HL-60 (cell line): ENCODE measurements around the gene DHX32.

Source experiments
- DNase-seq, 2 experiments: peaks; one replicate each; pipeline ENCODE4 v3.0.0-alpha.2; 2010 to 2020; ENCODE audit warnings: low read depth in 1 of 2, low spot score in 1 of 2
- H3K27ac ChIP-seq: fragments of 250-450 bp; sonication (Bioruptor Pico); replicated peaks from 2 replicates; pipeline ENCODE4 v1.5.1; 2020; ENCODE audit warnings: mild to moderate bottlenecking, moderate library complexity
- H3K27me3 ChIP-seq: fragments of 250-450 bp; sonication (Bioruptor Pico); 2 replicates; pipeline ENCODE4 v1.5.1; 2021; ENCODE audit warnings: mild to moderate bottlenecking, moderate library complexity; ENCODE audit not compliant: insufficient read depth, poor library complexity, severe bottlenecking
- H3K4me3 ChIP-seq: replicated peaks from 2 replicates; pipeline ENCODE4 v1.5.1; 2011; ENCODE audit warnings: mild to moderate bottlenecking, control low read depth, low read length; ENCODE audit not compliant: insufficient read depth
- CTCF ChIP-seq: IDR thresholded peaks from one replicate; pipeline ENCODE4 v1.5.1; 2011; ENCODE audit warnings: low read length, control low read depth, inconsistent platforms; ENCODE audit not compliant: insufficient read depth
- GABPA ChIP-seq: IDR thresholded peaks from 2 replicates; pipeline ENCODE4 v1.6.1; 2012; ENCODE audit warnings: low read depth
- POLR2AphosphoS5 ChIP-seq: IDR thresholded peaks from 2 replicates; pipeline ENCODE4 v1.6.1; 2012; ENCODE audit warnings: low read depth
- REST ChIP-seq: IDR thresholded peaks from 2 replicates; pipeline ENCODE4 v1.6.1; 2012; ENCODE audit warnings: low read depth; ENCODE audit not compliant: insufficient replicate concordance
- SPI1 ChIP-seq: IDR thresholded peaks from 2 replicates; pipeline ENCODE4 v1.6.1; 2012; ENCODE audit warnings: low read depth, mild to moderate bottlenecking, borderline replicate concordance

Gene DHX32

DNA sequence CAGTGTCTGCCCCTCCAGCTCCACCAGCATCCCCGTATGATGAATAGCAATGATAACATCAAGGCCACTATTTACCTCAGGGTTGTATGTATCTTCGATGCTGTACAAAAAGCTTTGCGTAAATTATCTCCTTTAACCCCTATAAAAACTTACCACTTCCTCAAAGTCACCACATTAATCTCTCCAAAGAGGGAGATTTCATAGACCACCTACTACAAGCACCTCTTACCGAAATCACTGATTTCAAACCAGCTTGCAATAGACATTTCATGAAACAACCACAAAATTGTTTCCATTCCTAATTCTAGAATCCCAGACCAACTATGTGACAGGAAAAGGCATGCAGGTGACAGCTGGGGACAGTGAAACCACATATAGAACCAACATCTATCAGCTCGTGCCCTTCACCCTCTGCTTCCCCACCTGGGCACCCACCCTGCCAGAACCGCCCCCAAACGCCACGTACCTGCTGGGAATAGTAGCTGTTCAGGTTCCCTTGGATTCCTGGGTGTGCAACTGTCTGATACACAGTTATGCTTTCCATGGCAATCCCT lies 85.4 kb downstream of the DHX32 start:
- Histone ChIP-seq H3K27ac (no peak overlapping the region), H3K4me3 (no peak overlapping the region), H3K27me3 (no peaks in the 10 kb centered on the region)
- TF ChIP-seq REST (no peak), POLR2AphosphoS5 (no peak), CTCF (no peak), SPI1 (0 out of 2 replicates have a peak, but pooled peaks have one; percentile 3), GABPA (no peak)
- no peak for DNase-seq

- TF ChIP-seq SPI1 = no peak
- no peak for TF ChIP-seq CTCF
- H3K27me3 ChIP-seq = no peaks in the 10 kb centered on the region
- DNase-seq = no peak
- H3K4me3 ChIP-seq = no peak overlapping the region
- H3K27ac ChIP-seq = no peak overlapping the region
Measured at GRCh38 chr10:125795128-125795527, 86.0 kb downstream of the DHX32 start.

- DNase-seq = no peak
- H3K27me3 ChIP-seq = no peaks in the 10 kb centered on the region
- TF ChIP-seq SPI1 (no peak), POLR2AphosphoS5 (no peak), GABPA (no peak), CTCF (no peak), REST (no peak)
- H3K4me3 ChIP-seq = no peak overlapping the region
- H3K27ac ChIP-seq = no peak overlapping the region
Measured at GRCh38 chr10:125792342-125793300, 88.5 kb downstream of the DHX32 start.
